GM18520 (cell line): ENCODE data around the gene SRPK3.

Experiments
- ATAC-seq: cut with Tn5 transposase; IDR thresholded peaks from one replicate; pipeline ENCODE4 v1.9.1; 2021; ENCODE audit not compliant: unreplicated experiment

Gene SRPK3

GRCh38 chrX:153828308-153828707 is 47.5 kb downstream of the SRPK3 start:
- no peak for ATAC-seq

GRCh38 chrX:153828723-153829548 is 48.1 kb downstream of the SRPK3 start:
- no peak for ATAC-seq

GRCh38 chrX:153829549-153829798 is 48.6 kb downstream of the SRPK3 start:
- no peak for ATAC-seq

GRCh38 chrX:153829799-153830639 is 49.2 kb downstream of the SRPK3 start, which contains the start of gene PDZD4:
PDZD4 (minus strand) TSS chrX:153830544; CDS start chrX:153830298, 246 bp downstream.
- ATAC-seq: no peak

GRCh38 chrX:153830640-153831428 is 50.0 kb downstream of the SRPK3 start:
- no peak for ATAC-seq

- no peak for ATAC-seq
Observed at GRCh38 chrX:153831429-153832150, 50.7 kb downstream of the SRPK3 start.

GRCh38 chrX:153832728-153833127 is 51.9 kb downstream of the SRPK3 start:
- ATAC-seq: no peak
